ENCODE results near the gene FGF8.

- TF ChIP-seq CTCF (IDR thresholded peaks at IDR 0.05) (no peak), POLR2A (IDR thresholded peaks at IDR 0.05) (no peak)
Observed at GRCh38 chr10:101789686-101790085, 13.8 kb upstream of the FGF8 start.

All from vagina (tissue), 2 donors.